ENCODE data around the gene FERMT3.

GRCh38 chr11:64233913-64234586 is 27.5 kb downstream of the FERMT3 start, which contains the start of gene VEGFB:
- TF ChIP-seq REST (IDR thresholded peaks at IDR 0.05; ENCODE audit: insufficient read depth in 1 of 2, low read depth in 2 of 2, low read length in 2 of 2) (no peak), POLR2AphosphoS5 (IDR thresholded peaks at IDR 0.05; ENCODE audit: low read depth, low read length) (no peak), SIN3A (IDR thresholded peaks at IDR 0.05; ENCODE audit: borderline replicate concordance, insufficient read depth, low read length) (no peak), TAF1 (IDR thresholded peaks at IDR 0.05; ENCODE audit: borderline replicate concordance, insufficient read depth, low read length) (no peak)
